A549 (cell line): ENCODE results near the gene ANKZF1. TPM values are rescaled to one million over a fixed set of nuclear protein-coding genes. Genes with fewer than 3 reads are reported as not detected.

Experiments
- ATAC-seq, 2 experiments: fragments of 200-7000 bp in 1 of 2; fragments of >200 bp in 1 of 2; cut with Nextera tagmentation in 1 of 2; cut with Tn5 transposase in 1 of 2; 3 replicates each; pipeline versions ENCODE4 v1.8.0 to v1.9.1; 2018 to 2020; ENCODE audit warnings: mild to moderate bottlenecking in 1 of 2, moderate library complexity in 1 of 2
- CTCF ChIA-PET: fragments of 300-600 bp; sonication (Branson Sonifier 250); formaldehyde crosslinking; extraction: SDS; loops from one replicate; lab custom pipeline; 2021; ENCODE audit warnings: antibody characterized with exemption, inconsistent platforms; lab: Yijun Ruan, JAX
- POLR2A ChIA-PET: fragments of 350-600 bp; formaldehyde crosslinking; extraction: SDS; loops from one replicate; lab custom pipeline; 2021; ENCODE audit warnings: antibody characterized with exemption, inconsistent platforms; lab: Yijun Ruan, JAX
- DNase-seq, 2 experiments: peaks; one replicate each; pipeline versions ENCODE4 v3.0.0 to v3.0.0-alpha.2; 2011 to 2016; ENCODE audit warnings: low read depth in 1 of 2, low spot score in 1 of 2
- FAIRE-seq: peaks from 2 replicates; lab custom pipeline; 2011; peaks lifted over from hg19 to GRCh38; lab: Jason Lieb, UNC
- H3K27ac ChIP-seq, 2 experiments: fragments of >200 bp; sonication (Bioruptor Twin); formaldehyde crosslinking; 3 replicates each; pipeline ENCODE4 v1.5.1; 2016 to 2017
- H3K4me1 ChIP-seq: fragments of >200 bp; sonication (Bioruptor Twin); formaldehyde crosslinking; 3 replicates; pipeline ENCODE4 v1.6.1; 2016
- H3K4me2 ChIP-seq: fragments of >200 bp; sonication (Bioruptor Twin); formaldehyde crosslinking; 3 replicates; pipeline ENCODE4 v1.6.1; 2016
- H3K4me3 ChIP-seq: fragments of >200 bp; sonication (Bioruptor Twin); formaldehyde crosslinking; 3 replicates; pipeline ENCODE4 v1.5.1; 2016
- H3K9me3 ChIP-seq: fragments of >200 bp; sonication (Bioruptor Twin); formaldehyde crosslinking; 3 replicates; pipeline ENCODE4 v1.6.1; 2016
- BHLHE40 ChIP-seq: IDR thresholded peaks from 2 replicates; pipeline ENCODE4 v1.6.1; 2012; ENCODE audit warnings: low read depth, low read length, inconsistent platforms
- CBX2 ChIP-seq: fragments of 200-600 bp; sonication (generic); IDR thresholded peaks from 2 replicates; pipeline ENCODE4 v1.6.1; 2016; ENCODE audit warnings: low read depth, mild to moderate bottlenecking, borderline replicate concordance
- E2F6 ChIP-seq: IDR thresholded peaks from 2 replicates; pipeline ENCODE4 v1.6.1; 2012; ENCODE audit warnings: low read depth, borderline replicate concordance
- EHF ChIP-seq: fragments of 250-450 bp; sonication (Bioruptor Pico); IDR thresholded peaks from 2 replicates; pipeline ENCODE4 v1.5.0; 2020; ENCODE audit warnings: mild to moderate bottlenecking
- FOSB ChIP-seq: fragments of 250-450 bp; sonication (Bioruptor Pico); IDR thresholded peaks from 2 replicates; pipeline ENCODE4 v1.5.0; 2020; ENCODE audit warnings: mild to moderate bottlenecking, moderate library complexity
- FOSL2 ChIP-seq, 2 experiments: fragments of 450-650 bp in 1 of 2; fragments of >200 bp in 1 of 2; sonication (Bioruptor Twin) in 1 of 2; formaldehyde crosslinking; IDR thresholded peaks; 2 replicates each; pipeline versions ENCODE4 v1.5.0 to v1.6.1; 2016 to 2020; ENCODE audit warnings: mild to moderate bottlenecking in 1 of 2, moderate library complexity in 1 of 2
- HEYL ChIP-seq: fragments of 250-450 bp; sonication (Bioruptor Pico); IDR thresholded peaks from 2 replicates; pipeline ENCODE4 v1.8.0; 2021; ENCODE audit warnings: mild to moderate bottlenecking, moderate library complexity
- HOXB13 ChIP-seq: fragments of 250-450 bp; sonication (Bioruptor Pico); IDR thresholded peaks from 2 replicates; pipeline ENCODE4 v1.5.0; 2020; ENCODE audit warnings: low read depth, mild to moderate bottlenecking, moderate library complexity
- HOXB5 ChIP-seq: fragments of 250-450 bp; sonication (Bioruptor Pico); IDR thresholded peaks from 2 replicates; pipeline ENCODE4 v1.5.0; 2020; ENCODE audit warnings: mild to moderate bottlenecking, moderate library complexity
- JUNB ChIP-seq: fragments of >200 bp; sonication (Bioruptor Twin); formaldehyde crosslinking; IDR thresholded peaks from 2 replicates; pipeline ENCODE4 v1.6.1; 2016
- KDM1A ChIP-seq: fragments of 200-600 bp; sonication (generic); IDR thresholded peaks from 2 replicates; pipeline ENCODE4 v1.6.1; 2016; ENCODE audit warnings: low read depth, mild to moderate bottlenecking
- MAZ ChIP-seq: fragments of 150-350 bp; IDR thresholded peaks from 2 replicates; pipeline ENCODE4 v1.6.1; 2014; ENCODE audit warnings: antibody characterized with exemption, low read depth, low read length, borderline replicate concordance
- MYC ChIP-seq: IDR thresholded peaks from 2 replicates; pipeline ENCODE4 v1.6.1; 2012; ENCODE audit warnings: mild to moderate bottlenecking, inconsistent platforms, low read length, improper control_type of control experiment, borderline replicate concordance
- NFE2L2 ChIP-seq: fragments of 150-350 bp; conservative IDR thresholded peaks from 2 replicates; pipeline ENCODE4 v1.6.1; 2014; ENCODE audit warnings: low read length
- POLR2A ChIP-seq: IDR thresholded peaks from 2 replicates; pipeline ENCODE4 v1.6.1; 2012; ENCODE audit warnings: mild to moderate bottlenecking, low read length
- POLR2AphosphoS2 ChIP-seq: conservative IDR thresholded peaks from 2 replicates; pipeline ENCODE4 v1.6.1; 2012; ENCODE audit warnings: low read length, improper control_type of control experiment, inconsistent platforms
- RAD21 ChIP-seq, 2 experiments: fragments of >200 bp in 1 of 2; sonication (Bioruptor Twin) in 1 of 2; formaldehyde crosslinking in 1 of 2; IDR thresholded peaks in 1 of 2; conservative IDR thresholded peaks in 1 of 2; 2 replicates in 1 of 2; 3 replicates in 1 of 2; pipeline ENCODE4 v1.6.1; 2012 to 2018; ENCODE audit warnings: inconsistent platforms in 1 of 2
- RARB ChIP-seq: fragments of 250-450 bp; sonication (Bioruptor Pico); IDR thresholded peaks from 2 replicates; pipeline ENCODE4 v1.8.0; 2021; ENCODE audit warnings: mild to moderate bottlenecking, moderate library complexity
- RFX5 ChIP-seq: fragments of 450-650 bp; IDR thresholded peaks from 2 replicates; pipeline ENCODE4 v1.7.1; 2014; ENCODE audit warnings: antibody characterized with exemption, mild to moderate bottlenecking, moderate library complexity
- TP53 ChIP-seq: fragments of 250-450 bp; sonication (Bioruptor Pico); IDR thresholded peaks from 2 replicates; pipeline ENCODE4 v1.5.0; 2021; ENCODE audit warnings: mild to moderate bottlenecking, moderate library complexity
- ZC3H11A ChIP-seq: fragments of 450-650 bp; IDR thresholded peaks from 2 replicates; pipeline ENCODE4 v1.6.1; 2014; ENCODE audit warnings: antibody characterized with exemption, mild to moderate bottlenecking
- ZSCAN20 ChIP-seq: fragments of 250-450 bp; sonication (Bioruptor Pico); IDR thresholded peaks from 2 replicates; pipeline ENCODE4 v1.8.0; 2022; ENCODE audit warnings: mild to moderate bottlenecking, moderate library complexity
- WGBS: methylation state at CpG from one replicate; pipeline ENCODE4 v1.1.6; 2017; ENCODE audit errors: missing lambda C conversion rate; 5-methylcytosine and 5-hydroxymethylcytosine counted together
- polyA plus RNA-seq, 4 experiments: library from polyadenylated mRNA; depleted of rRNA in 3 of 4; stranded (reverse); fragments of >200 nt; fragmentation: RNase III in 1 of 4; extraction: RNeasy Plus Mini Kit Qiagen cat#74134 plus additional on column Dnase treatment in 1 of 4; gene quantifications; 2 replicates in 3 of 4; 3 replicates in 1 of 4; pipeline ENCODE4 v1.2.3, GENCODE V29; 2011 to 2017
- TF ChIP-seq, protein P1 (sequence below): fragments of 250-450 bp; sonication (Bioruptor Pico); IDR thresholded peaks from 2 replicates; pipeline ENCODE4 v1.5.0; 2020; ENCODE audit warnings: low read depth, mild to moderate bottlenecking, moderate library complexity

ANKZF1 gene
- polyA plus RNA-seq, 2 of the 4 experiments (the other 2 are of a cell fraction), result 23.2 to 30.3 TPM

DNA sequence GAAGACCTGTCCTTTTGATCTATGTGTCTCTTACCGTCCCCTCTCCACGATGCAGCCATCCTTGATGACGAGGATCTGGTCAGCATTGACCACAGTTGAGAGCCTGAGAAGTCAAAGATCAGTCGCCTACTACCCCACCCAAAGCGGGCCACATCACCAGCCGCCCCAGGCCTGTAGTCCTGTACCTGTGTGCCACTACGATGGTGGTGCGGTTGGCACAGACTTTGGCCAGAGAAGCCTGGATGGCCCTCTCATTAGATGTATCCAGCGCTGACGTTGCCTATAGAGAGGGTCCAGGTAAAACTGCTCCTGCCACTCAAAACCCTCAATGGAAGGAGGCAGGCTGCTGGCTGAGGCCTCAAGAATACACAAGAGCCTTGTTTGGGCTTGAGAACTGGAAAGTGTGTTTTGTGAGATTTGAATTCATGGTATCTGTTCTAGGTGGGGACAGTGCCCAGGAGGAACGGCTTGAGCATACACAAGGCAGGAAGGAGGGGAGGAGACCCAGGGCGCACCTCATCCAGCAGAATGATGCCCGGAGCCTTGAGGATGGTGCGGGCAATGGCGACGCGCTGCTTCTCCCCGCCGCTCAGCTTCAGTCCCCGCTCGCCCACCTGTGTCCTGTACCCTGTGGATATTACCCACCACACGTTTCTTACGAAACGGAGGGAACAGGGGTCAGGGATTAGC lies 19.3 kb upstream of the ANKZF1 start:
- POLR2A ChIA-PET, result no interaction called here
- FAIRE-seq, result no peak

GRCh38 chr2:219210886-219211362 lies 18.7 kb upstream of the ANKZF1 start:
- no peak for FAIRE-seq
- ChIA-PET CTCF (interaction anchor here (0.6 to 8.6 kb wide), 10 partner anchors 14 to 88 kb away, joined by 3 to 56 read pairs (median 4); partner anchors contain the start of gene NHEJ1), POLR2A (no interaction called here)
- Histone ChIP-seq H3K9me3 (no peaks in the 10 kb centered on the region), H3K27ac (no peak overlapping the region), H3K4me2 (no peak overlapping the region), H3K4me3 (no peak overlapping the region)
- ATAC-seq, result no peak
- TF ChIP-seq RARB (CRISPR knock-in tag), result no peak
- TF ChIP-seq, all 56 proteins: peak for 0
- no peak for DNase-seq
- WGBS, result 97% methylated on average over 6 of the region's 9 CpGs
- H3K4me1 ChIP-seq, result peaks cover 21% of the 10 kb centered on the region

More for the DNA sequence above, 19.3 kb upstream of the ANKZF1 start:
- H3K4me1 ChIP-seq, result peaks cover 17% of the 10 kb centered on the region
- no peak overlapping the region for H3K4me2 ChIP-seq
- no peak overlapping the region for H3K4me3 ChIP-seq
- no peaks in the 10 kb centered on the region for H3K9me3 ChIP-seq
- no peak overlapping the region for H3K27ac ChIP-seq
- CTCF ChIA-PET, result interaction anchor here (0.9 to 8.6 kb wide), 5 partner anchors 39 to 208 kb away, joined by 3 to 56 read pairs (median 5); no protein-coding TSS in a partner anchor
- ATAC-seq, result no peak
- no peak for TF ChIP-seq RARB (CRISPR knock-in tag)
- no peak for TF ChIP-seq RFX5
- no peak for TF ChIP-seq CBX2
- no peak for TF ChIP-seq JUNB
- TF ChIP-seq NFE2L2, result no peak
- no peak for TF ChIP-seq KDM1A
- no peak for TF ChIP-seq TP53 (CRISPR knock-in tag)
- no peak for TF ChIP-seq HEYL
- 94% methylated on average over 24 of the region's 24 CpGs for WGBS
- DNase-seq, result no peak

- no peak for ATAC-seq
- WGBS, result 92% methylated on average over 7 of the region's 8 CpGs
- H3K4me1 ChIP-seq, result peaks cover 26% of the 10 kb centered on the region
- TF ChIP-seq, protein P1, sequence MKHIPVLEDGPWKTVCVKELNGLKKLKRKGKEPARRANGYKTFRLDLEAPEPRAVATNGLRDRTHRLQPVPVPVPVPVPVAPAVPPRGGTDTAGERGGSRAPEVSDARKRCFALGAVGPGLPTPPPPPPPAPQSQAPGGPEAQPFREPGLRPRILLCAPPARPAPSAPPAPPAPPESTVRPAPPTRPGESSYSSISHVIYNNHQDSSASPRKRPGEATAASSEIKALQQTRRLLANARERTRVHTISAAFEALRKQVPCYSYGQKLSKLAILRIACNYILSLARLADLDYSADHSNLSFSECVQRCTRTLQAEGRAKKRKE, result no peak
- no peak for TF ChIP-seq MAZ
- TF ChIP-seq, all 56 proteins: peak for 0
- POLR2A ChIA-PET, result no interaction called here
- Histone ChIP-seq H3K9me3 (no peaks in the 10 kb centered on the region), H3K27ac (no peak overlapping the region), H3K4me3 (no peak overlapping the region), H3K4me2 (no peak overlapping the region)
- CTCF ChIA-PET, result interaction anchor here (0.8 to 8.6 kb wide), 7 partner anchors 37 to 139 kb away, joined by 3 to 56 read pairs (median 4); partner anchors contain the start of gene DNAJB2
- FAIRE-seq, result no peak
- no peak for DNase-seq
Observed at GRCh38 chr2:219213026-219213415, 16.6 kb upstream of the ANKZF1 start.

- H3K4me2 ChIP-seq, result no peak overlapping the region
- ChIA-PET CTCF (interaction anchor here (1.0 to 8.6 kb wide), 6 partner anchors 37 to 138 kb away, joined by 3 to 56 read pairs (median 4); partner anchors contain the start of gene DNAJB2), POLR2A (no interaction called here)
- TF ChIP-seq ZSCAN20 (no peak), MYC (no peak), POLR2AphosphoS2 (no peak), POLR2A (no peak), FOSL2 (IDR thresholded peaks at IDR 0.05) (no peak), FOSL2 (CRISPR knock-in tag; IDR thresholded peaks at IDR 0.05) (no peak), ZC3H11A (no peak), BHLHE40 (no peak), HOXB13 (CRISPR knock-in tag) (no peak), E2F6 (no peak), TP53 (CRISPR knock-in tag) (no peak), HOXB5 (CRISPR knock-in tag) (no peak), RAD21 (conservative IDR thresholded peaks at IDR 0.05 in 1 of 2, IDR thresholded peaks at IDR 0.05 in 1 of 2) (no peak), FOSB (no peak), EHF (CRISPR knock-in tag) (no peak)
- no peak overlapping the region for H3K27ac ChIP-seq
- FAIRE-seq (no peak), DNase-seq (no peak), ATAC-seq (no peak)
- 93% methylated on average over 10 of the region's 10 CpGs for WGBS
- no peak overlapping the region for H3K4me3 ChIP-seq
- H3K4me1 ChIP-seq, result peaks cover 23% of the 10 kb centered on the region
- H3K9me3 ChIP-seq, result no peaks in the 10 kb centered on the region
Observed at GRCh38 chr2:219213486-219214071, 16.0 kb upstream of the ANKZF1 start.
